Nephron progenitor cell (in vitro differentiated cells): Measurements from ENCODE around the gene WASF3.
A peak's percentile ranks its signal among the peaks of the same experiment; 100 is the strongest.

Source experiments
- DNase-seq: peaks from one replicate; pipeline ENCODE4 v3.0.0; 2021
- H3K27ac Mint-ChIP-seq: 2 replicates; pipeline ENCODE4 v1.8.0; 2021; ENCODE audit warnings: mild to moderate bottlenecking, moderate library complexity, mixed read lengths
- H3K27me3 Mint-ChIP-seq: 2 replicates; pipeline ENCODE4 v1.8.0; 2021; ENCODE audit warnings: mild to moderate bottlenecking, low read depth, mixed read lengths; ENCODE audit not compliant: poor library complexity
- H3K36me3 Mint-ChIP-seq: 2 replicates; pipeline ENCODE4 v1.8.0; 2021; ENCODE audit warnings: low read depth, mixed read lengths
- H3K4me1 Mint-ChIP-seq: 2 replicates; pipeline ENCODE4 v1.8.0; 2021; ENCODE audit warnings: mixed read lengths
- H3K4me3 Mint-ChIP-seq: 2 replicates; pipeline ENCODE4 v1.8.0; 2021; ENCODE audit warnings: mild to moderate bottlenecking, moderate library complexity, mixed read lengths
- H3K9me3 Mint-ChIP-seq: 2 replicates; pipeline ENCODE4 v1.8.0; 2021; ENCODE audit warnings: mild to moderate bottlenecking, moderate library complexity, mixed read lengths
- TF ChIP-seq, protein P1 (sequence below): fragments of 200-600 bp; sonication (generic); IDR thresholded peaks from 2 replicates; pipeline ENCODE4 v1.5.0; 2021; ENCODE audit warnings: antibody characterized with exemption

WASF3 gene

DNA sequence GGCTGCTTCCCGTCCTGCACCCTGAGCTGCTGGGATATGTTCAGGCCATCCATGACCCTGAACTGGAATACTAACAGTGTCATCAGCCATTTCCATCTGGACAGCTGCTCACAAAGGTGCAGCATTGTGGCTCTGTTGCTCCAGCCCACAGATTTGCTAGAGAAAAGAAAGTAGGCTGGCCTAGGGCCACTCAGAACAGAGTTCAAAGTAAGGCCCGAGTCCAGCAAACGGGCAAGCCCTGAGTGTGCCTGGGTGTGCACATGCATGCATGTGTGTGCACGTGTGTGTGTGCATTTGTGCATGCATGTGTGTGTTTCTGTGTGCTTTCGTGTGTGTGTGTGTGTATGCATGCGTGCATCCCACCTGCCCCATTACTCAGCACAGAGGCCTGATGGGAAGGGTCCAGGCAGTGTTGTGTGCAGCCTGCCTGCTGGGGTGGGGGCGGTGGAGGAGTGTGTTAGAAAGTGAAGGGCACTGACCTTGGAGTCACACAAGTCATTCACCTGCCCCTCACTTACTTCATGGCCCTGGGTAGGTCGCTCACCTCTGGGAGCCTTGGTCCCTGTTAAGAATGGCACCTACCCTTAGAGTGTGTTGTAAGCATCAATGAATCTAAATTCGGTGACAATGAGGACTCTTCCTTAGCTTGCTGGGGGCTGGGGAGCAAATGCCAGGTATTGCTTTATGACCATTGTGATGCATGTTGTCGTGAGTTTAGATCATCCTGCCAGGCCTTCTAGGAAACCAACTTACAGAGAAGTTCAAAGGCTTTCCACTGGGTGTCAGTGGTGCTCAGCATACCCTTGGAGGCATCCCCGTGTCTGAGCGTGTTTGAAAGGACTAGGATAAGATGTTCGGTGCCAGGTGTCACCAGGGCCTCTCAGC lies 149.9 kb downstream of the WASF3 start:
- Mint-ChIP-seq H3K4me1 (peaks cover 4% of the 10 kb centered on the region), H3K36me3 (no peaks in the 10 kb centered on the region), H3K27me3 (peaks cover 5% of the 10 kb centered on the region), H3K27ac (no peak overlapping the region), H3K9me3 (peaks cover 4% of the 10 kb centered on the region), H3K4me3 (no peak overlapping the region)
- TF ChIP-seq, protein P1, sequence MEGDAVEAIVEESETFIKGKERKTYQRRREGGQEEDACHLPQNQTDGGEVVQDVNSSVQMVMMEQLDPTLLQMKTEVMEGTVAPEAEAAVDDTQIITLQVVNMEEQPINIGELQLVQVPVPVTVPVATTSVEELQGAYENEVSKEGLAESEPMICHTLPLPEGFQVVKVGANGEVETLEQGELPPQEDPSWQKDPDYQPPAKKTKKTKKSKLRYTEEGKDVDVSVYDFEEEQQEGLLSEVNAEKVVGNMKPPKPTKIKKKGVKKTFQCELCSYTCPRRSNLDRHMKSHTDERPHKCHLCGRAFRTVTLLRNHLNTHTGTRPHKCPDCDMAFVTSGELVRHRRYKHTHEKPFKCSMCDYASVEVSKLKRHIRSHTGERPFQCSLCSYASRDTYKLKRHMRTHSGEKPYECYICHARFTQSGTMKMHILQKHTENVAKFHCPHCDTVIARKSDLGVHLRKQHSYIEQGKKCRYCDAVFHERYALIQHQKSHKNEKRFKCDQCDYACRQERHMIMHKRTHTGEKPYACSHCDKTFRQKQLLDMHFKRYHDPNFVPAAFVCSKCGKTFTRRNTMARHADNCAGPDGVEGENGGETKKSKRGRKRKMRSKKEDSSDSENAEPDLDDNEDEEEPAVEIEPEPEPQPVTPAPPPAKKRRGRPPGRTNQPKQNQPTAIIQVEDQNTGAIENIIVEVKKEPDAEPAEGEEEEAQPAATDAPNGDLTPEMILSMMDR = peak; percentile 59
- peak; percentile 47 for DNase-seq

DNA sequence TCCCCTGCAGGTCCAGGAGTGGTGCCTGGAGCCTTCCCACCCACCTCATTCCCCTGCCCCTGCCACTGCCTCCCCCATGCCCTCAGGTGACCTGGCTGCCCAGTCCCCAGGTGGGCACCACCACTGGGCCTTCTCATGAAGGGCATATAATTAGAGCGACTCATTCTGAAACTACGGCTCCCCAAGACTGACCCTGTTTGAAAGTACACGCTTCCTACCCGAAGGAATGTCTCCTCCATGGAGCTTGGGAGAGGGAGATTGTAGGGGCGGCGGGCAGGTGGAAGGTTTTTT lies 150.5 kb downstream of the WASF3 start:
- DNase-seq = no peak
- Mint-ChIP-seq H3K27me3 (peaks cover 5% of the 10 kb centered on the region), H3K36me3 (no peaks in the 10 kb centered on the region), H3K4me1 (peaks cover 4% of the 10 kb centered on the region), H3K4me3 (no peak overlapping the region), H3K9me3 (peaks cover 10% of the 10 kb centered on the region), H3K27ac (no peak overlapping the region)
- TF ChIP-seq, protein P1 = no peak

DNA sequence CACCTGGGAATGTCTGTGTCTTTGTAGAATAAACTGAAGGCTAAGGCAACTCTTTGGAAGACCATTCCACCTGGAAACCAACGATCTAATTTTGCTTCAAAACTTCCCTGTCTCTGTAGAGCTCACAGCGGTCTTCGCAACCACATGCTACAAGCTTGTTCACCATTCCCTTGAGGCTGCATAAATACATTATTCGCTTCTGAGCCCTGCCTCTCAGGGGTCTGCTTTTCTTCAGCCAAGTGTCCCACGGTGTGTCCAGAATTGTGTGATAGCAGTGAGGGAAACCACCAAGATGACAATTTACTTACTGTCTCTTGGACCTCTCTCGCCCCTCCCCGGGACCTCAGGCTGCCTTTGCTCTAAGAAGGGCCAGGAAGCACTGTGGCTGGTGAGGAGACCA lies 152.0 kb downstream of the WASF3 start:
- no peaks in the 10 kb centered on the region for H3K36me3 Mint-ChIP-seq
- peaks cover 5% of the 10 kb centered on the region for H3K27me3 Mint-ChIP-seq
- H3K27ac Mint-ChIP-seq = no peak overlapping the region
- peaks cover 18% of the 10 kb centered on the region for H3K9me3 Mint-ChIP-seq
- no peak overlapping the region for H3K4me3 Mint-ChIP-seq
- H3K4me1 Mint-ChIP-seq = peaks cover 4% of the 10 kb centered on the region
- DNase-seq = no peak
- TF ChIP-seq, protein P1 = no peak

DNA sequence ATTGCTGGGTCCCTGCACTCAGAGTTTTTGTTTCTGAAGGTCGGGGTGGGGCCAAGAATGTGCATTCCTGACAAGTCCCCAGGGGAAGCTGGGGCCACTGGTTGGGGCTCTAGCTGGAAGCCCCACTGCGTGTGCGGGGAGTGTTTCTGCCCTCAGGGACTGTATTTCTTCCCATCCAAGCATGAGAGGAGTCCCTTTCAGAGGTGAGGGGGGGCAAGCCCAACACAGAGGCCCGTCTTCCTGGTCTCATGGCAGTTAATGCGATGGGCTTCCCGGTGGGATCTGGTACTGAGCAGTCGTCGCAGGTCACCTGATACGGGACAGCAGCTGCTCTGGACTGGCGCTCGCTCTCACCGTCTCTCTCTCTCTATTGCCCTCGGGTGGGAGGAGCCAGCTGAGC lies 152.7 kb downstream of the WASF3 start:
- Mint-ChIP-seq H3K36me3 (no peaks in the 10 kb centered on the region), H3K27me3 (peaks cover 5% of the 10 kb centered on the region), H3K4me3 (no peak overlapping the region), H3K4me1 (peaks cover 4% of the 10 kb centered on the region), H3K27ac (no peak overlapping the region), H3K9me3 (peaks cover 21% of the 10 kb centered on the region)
- TF ChIP-seq, protein P1 = no peak
- DNase-seq = no peak

DNA sequence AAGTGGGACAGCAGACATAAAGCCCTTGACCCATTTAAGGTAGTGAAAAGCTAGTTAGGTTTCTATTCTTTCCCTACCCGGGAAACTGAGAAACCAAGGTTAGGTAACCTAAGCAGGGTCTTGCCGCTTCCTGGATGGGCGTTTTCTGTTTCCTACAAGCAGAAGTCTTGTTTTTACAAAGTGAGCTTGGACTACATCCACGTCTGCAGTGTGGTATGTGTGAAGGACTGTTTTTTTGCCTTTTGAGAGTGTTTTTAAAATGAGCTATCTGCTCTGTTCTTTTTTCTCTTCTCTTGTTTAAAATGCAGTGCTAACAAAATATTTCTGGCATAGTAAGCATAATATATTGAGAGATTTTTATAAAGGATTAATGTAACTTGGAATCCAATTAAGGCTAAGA lies 153.7 kb downstream of the WASF3 start:
- Mint-ChIP-seq H3K36me3 (no peaks in the 10 kb centered on the region), H3K27me3 (peaks cover 5% of the 10 kb centered on the region), H3K9me3 (peaks cover 21% of the 10 kb centered on the region), H3K4me3 (no peak overlapping the region), H3K27ac (no peak overlapping the region), H3K4me1 (no peaks in the 10 kb centered on the region)
- TF ChIP-seq, protein P1 = no peak
- DNase-seq = no peak

DNA sequence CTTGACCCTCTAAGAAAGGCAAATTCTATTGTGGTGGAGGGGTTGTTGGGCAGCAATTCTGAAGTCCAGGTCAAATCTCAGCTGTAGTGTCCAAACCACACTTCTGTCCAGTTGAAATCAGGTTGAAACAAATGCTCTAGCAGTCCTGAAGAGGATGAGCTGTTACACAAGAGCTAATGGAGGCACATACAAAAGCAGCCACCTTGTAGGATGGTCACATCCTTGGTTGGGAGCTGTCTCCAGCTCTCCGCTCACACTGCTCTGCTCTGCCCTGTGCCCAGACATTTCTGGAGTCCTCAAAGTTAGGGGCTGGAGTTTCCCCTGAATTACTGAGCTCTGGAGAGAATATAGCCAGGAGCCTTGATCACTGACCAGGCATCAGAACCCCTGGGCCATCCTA lies 155.9 kb downstream of the WASF3 start:
- Mint-ChIP-seq H3K27ac (no peak overlapping the region), H3K9me3 (peaks cover 21% of the 10 kb centered on the region), H3K36me3 (no peaks in the 10 kb centered on the region), H3K4me1 (no peaks in the 10 kb centered on the region), H3K27me3 (peaks cover 10% of the 10 kb centered on the region), H3K4me3 (no peak overlapping the region)
- TF ChIP-seq, protein P1 = no peak
- no peak for DNase-seq
